Measurements from ENCODE around the gene DIDO1. TPM values are rescaled to one million over a fixed set of nuclear protein-coding genes. Genes with fewer than 3 reads are reported as not detected.

Gene DIDO1
- total and polyA plus RNA-seq, 2 of the 13 experiments (the other 11 are each of a cell fraction or from before 2014, with no cell fraction given) = 75.0 to 75.1 TPM

DNA sequence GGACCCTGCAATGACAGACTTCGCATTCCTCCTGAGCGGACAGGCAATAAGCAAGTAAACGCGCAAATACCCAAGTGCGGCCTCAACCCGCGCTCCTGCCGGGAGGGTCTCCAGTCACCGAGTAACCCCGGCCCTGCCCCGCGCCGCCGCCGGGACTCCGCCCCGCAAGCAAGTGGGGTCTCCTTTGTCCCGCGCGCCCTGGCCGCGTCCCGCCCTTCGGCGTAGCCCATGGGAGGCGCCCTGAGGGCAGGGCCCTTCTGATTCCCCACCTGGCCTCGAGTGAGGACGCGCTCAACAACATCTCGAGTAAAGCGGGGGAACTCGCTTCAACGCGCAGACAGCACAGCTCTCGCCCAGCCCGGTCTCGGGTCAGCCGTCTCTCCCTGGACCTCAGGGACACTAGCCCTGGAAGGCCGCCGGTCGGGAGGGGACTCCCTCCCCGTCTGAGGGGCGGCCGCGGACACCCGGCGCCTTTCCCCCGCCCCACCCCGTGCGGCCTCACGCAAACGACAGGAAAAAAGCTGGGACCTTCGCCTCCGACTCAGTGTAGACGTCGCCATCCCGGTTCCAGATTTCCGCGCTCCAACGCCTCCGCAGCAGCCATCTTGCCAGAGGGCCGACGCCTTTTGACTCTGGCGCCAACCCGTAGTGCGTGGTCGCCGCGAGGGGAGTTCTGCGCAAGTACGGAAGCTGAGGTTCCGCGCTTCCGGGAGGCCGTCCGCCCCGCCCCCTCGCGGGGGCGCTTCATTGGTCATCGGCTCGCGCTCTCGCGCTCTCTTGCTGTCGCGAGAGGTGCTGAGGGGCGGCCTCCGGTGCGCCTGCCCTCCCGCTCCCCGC, 11.2 kb upstream of the DIDO1 start (continued):
- no peak for TF ChIP-seq CCAR2 (optimal IDR thresholded peaks at IDR 0.05; ENCODE audit: low read depth, low read length)
- TF ChIP-seq, protein P1, sequence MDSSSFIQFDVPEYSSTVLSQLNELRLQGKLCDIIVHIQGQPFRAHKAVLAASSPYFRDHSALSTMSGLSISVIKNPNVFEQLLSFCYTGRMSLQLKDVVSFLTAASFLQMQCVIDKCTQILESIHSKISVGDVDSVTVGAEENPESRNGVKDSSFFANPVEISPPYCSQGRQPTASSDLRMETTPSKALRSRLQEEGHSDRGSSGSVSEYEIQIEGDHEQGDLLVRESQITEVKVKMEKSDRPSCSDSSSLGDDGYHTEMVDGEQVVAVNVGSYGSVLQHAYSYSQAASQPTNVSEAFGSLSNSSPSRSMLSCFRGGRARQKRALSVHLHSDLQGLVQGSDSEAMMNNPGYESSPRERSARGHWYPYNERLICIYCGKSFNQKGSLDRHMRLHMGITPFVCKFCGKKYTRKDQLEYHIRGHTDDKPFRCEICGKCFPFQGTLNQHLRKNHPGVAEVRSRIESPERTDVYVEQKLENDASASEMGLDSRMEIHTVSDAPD (CRISPR knock-in tag; IDR thresholded peaks at IDR 0.05) = peak; percentile 74; the same call in 1 of the 2 replicates
- TF ChIP-seq ELF4 (CRISPR knock-in tag; IDR thresholded peaks at IDR 0.05; ENCODE audit: borderline replicate concordance) = peak; percentile 92
- peak; percentile 96 for TF ChIP-seq BRD4 (CRISPR knock-in tag; IDR thresholded peaks at IDR 0.05)
- TF ChIP-seq, protein P2, sequence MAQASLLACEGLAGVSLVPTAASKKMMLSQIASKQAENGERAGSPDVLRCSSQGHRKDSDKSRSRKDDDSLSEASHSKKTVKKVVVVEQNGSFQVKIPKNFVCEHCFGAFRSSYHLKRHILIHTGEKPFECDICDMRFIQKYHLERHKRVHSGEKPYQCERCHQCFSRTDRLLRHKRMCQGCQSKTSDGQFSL (CRISPR knock-in tag; IDR thresholded peaks at IDR 0.05) = peak; percentile 59; the same call in 1 of the 2 replicates
- TF ChIP-seq SMAD3 (CRISPR knock-in tag; IDR thresholded peaks at IDR 0.05) = peak; percentile 85; the same call in 1 of the 2 replicates
- TF ChIP-seq, protein P3, sequence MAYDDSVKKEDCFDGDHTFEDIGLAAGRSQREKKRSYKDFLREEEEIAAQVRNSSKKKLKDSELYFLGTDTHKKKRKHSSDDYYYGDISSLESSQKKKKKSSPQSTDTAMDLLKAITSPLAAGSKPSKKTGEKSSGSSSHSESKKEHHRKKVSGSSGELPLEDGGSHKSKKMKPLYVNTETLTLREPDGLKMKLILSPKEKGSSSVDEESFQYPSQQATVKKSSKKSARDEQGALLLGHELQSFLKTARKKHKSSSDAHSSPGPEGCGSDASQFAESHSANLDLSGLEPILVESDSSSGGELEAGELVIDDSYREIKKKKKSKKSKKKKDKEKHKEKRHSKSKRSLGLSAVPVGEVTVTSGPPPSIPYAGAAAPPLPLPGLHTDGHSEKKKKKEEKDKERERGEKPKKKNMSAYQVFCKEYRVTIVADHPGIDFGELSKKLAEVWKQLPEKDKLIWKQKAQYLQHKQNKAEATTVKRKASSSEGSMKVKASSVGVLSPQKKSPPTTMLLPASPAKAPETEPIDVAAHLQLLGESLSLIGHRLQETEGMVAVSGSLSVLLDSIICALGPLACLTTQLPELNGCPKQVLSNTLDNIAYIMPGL (CRISPR knock-in tag; IDR thresholded peaks at IDR 0.05; ENCODE audit: borderline replicate concordance in 1 of 2, low read depth in 1 of 2) = peak; percentile 86 to 98
- TF ChIP-seq ZNF75D (CRISPR knock-in tag; IDR thresholded peaks at IDR 0.05; ENCODE audit: borderline replicate concordance) = no peak
- TF ChIP-seq, protein P4, sequence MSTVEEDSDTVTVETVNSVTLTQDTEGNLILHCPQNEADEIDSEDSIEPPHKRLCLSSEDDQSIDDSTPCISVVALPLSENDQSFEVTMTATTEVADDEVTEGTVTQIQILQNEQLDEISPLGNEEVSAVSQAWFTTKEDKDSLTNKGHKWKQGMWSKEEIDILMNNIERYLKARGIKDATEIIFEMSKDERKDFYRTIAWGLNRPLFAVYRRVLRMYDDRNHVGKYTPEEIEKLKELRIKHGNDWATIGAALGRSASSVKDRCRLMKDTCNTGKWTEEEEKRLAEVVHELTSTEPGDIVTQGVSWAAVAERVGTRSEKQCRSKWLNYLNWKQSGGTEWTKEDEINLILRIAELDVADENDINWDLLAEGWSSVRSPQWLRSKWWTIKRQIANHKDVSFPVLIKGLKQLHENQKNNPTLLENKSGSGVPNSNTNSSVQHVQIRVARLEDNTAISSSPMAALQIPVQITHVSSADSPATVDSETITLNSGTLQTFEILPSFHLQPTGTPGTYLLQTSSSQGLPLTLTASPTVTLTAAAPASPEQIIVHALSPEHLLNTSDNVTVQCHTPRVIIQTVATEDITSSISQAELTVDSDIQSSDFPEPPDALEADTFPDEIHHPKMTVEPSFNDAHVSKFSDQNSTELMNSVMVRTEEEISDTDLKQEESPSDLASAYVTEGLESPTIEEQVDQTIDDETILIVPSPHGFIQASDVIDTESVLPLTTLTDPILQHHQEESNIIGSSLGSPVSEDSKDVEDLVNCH (CRISPR knock-in tag; IDR thresholded peaks at IDR 0.05) = 0 out of 2 replicates have a peak, but pooled peaks have one; percentile 63
- peak; percentile 79 for TF ChIP-seq NKX3-1 (CRISPR knock-in tag; IDR thresholded peaks at IDR 0.05)
- TF ChIP-seq ISX (CRISPR knock-in tag; conservative IDR thresholded peaks at IDR 0.05) = peak; percentile 47; the same call in 1 of the 2 replicates
- TF ChIP-seq ZNF101 (CRISPR knock-in tag; IDR thresholded peaks at IDR 0.05; ENCODE audit: borderline replicate concordance, low read depth) = 0 out of 2 replicates have a peak, but pooled peaks have one; percentile 56
- TF ChIP-seq, protein P5, sequence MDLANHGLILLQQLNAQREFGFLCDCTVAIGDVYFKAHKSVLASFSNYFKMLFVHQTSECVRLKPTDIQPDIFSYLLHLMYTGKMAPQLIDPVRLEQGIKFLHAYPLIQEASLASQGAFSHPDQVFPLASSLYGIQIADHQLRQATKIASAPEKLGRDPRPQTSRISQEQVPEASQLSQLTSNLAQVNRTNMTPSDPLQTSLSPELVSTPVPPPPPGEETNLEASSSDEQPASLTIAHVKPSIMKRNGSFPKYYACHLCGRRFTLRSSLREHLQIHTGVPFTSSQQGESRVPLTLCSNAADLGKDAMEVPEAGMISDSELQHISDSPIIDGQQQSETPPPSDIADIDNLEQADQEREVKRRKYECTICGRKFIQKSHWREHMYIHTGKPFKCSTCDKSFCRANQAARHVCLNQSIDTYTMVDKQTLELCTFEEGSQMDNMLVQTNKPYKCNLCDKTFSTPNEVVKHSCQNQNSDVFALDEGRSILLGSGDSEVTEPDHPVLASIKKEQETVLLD (CRISPR knock-in tag; IDR thresholded peaks at IDR 0.05; ENCODE audit: low read depth) = peak; percentile 94
- TF ChIP-seq, protein P6, sequence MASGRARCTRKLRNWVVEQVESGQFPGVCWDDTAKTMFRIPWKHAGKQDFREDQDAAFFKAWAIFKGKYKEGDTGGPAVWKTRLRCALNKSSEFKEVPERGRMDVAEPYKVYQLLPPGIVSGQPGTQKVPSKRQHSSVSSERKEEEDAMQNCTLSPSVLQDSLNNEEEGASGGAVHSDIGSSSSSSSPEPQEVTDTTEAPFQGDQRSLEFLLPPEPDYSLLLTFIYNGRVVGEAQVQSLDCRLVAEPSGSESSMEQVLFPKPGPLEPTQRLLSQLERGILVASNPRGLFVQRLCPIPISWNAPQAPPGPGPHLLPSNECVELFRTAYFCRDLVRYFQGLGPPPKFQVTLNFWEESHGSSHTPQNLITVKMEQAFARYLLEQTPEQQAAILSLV (CRISPR knock-in tag; IDR thresholded peaks at IDR 0.05; ENCODE audit: borderline replicate concordance) = peak; percentile 97; the same call in 1 of the 2 replicates
- TF ChIP-seq, protein P7, sequence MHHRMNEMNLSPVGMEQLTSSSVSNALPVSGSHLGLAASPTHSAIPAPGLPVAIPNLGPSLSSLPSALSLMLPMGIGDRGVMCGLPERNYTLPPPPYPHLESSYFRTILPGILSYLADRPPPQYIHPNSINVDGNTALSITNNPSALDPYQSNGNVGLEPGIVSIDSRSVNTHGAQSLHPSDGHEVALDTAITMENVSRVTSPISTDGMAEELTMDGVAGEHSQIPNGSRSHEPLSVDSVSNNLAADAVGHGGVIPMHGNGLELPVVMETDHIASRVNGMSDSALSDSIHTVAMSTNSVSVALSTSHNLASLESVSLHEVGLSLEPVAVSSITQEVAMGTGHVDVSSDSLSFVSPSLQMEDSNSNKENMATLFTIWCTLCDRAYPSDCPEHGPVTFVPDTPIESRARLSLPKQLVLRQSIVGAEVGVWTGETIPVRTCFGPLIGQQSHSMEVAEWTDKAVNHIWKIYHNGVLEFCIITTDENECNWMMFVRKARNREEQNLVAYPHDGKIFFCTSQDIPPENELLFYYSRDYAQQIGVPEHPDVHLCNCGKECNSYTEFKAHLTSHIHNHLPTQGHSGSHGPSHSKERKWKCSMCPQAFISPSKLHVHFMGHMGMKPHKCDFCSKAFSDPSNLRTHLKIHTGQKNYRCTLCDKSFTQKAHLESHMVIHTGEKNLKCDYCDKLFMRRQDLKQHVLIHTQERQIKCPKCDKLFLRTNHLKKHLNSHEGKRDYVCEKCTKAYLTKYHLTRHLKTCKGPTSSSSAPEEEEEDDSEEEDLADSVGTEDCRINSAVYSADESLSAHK (CRISPR knock-in tag; IDR thresholded peaks at IDR 0.05; ENCODE audit: borderline replicate concordance) = 0 out of 2 replicates have a peak, but pooled peaks have one; percentile 48

Measured in HepG2 (cell line).